ENCODE results near the gene TAP2. TPM values are rescaled to one million over a fixed set of nuclear protein-coding genes. Genes with fewer than 3 reads are reported as not detected.

The TAP2 gene
- total RNA-seq, 4 donors from 2014 or later, result 13.6 to 23.3 (median 15.6) TPM

DNA sequence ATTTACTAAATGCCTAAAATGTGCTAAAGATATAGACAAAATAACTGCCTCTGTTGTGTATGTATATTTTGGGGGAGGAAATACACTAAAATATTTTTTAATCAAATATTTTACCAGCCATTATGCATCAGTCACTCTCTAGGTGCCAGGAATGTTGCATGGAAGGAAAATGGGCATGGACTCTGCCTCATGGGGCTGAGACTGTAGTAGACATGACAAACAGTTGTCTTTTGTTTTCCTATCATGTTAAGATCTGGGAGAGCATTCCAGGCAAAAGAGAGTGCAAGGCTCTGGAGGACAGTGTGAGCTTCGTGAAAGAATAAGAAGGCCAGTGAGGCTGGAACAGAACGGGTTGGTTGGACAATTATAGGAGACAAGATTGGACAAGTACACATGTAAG is 48.2 kb downstream of the TAP2 start:
- intact Hi-C loops (cut with DNase I; ENCODE audit: low total_unique reads), result loop anchor here (10.0 kb wide), 1 partner anchor 376 kb away; no protein-coding TSS in a partner anchor
- TF ChIP-seq, protein P1, sequence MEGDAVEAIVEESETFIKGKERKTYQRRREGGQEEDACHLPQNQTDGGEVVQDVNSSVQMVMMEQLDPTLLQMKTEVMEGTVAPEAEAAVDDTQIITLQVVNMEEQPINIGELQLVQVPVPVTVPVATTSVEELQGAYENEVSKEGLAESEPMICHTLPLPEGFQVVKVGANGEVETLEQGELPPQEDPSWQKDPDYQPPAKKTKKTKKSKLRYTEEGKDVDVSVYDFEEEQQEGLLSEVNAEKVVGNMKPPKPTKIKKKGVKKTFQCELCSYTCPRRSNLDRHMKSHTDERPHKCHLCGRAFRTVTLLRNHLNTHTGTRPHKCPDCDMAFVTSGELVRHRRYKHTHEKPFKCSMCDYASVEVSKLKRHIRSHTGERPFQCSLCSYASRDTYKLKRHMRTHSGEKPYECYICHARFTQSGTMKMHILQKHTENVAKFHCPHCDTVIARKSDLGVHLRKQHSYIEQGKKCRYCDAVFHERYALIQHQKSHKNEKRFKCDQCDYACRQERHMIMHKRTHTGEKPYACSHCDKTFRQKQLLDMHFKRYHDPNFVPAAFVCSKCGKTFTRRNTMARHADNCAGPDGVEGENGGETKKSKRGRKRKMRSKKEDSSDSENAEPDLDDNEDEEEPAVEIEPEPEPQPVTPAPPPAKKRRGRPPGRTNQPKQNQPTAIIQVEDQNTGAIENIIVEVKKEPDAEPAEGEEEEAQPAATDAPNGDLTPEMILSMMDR (IDR thresholded peaks at IDR 0.05), result no peak
- no peak for TF ChIP-seq POLR2A (IDR thresholded peaks at IDR 0.05)
- WGBS, 2 donors, result 39% methylated on average over 2 of the region's 2 CpGs
- no peak overlapping the region for H3K4me3 ChIP-seq (ENCODE audit: low read depth, poor library complexity, severe bottlenecking)
- no peak for DNase-seq (ENCODE audit: low spot score in 2 of 2)

Other genes starting within 250 kb of the TAP2 start
- 10 to 100 TPM; 37.6 to 65.7 (median 58.6) TPM for gene HLA-DRB1, start 248.9 kb downstream of the TAP2 start, total RNA-seq
- 10 to 100 TPM in 2 of 4 donors, 1 to 10 TPM in 2; 4.7 to 19.8 (median 10.3) TPM for gene HLA-DQA1, start 201.3 kb downstream of the TAP2 start, total RNA-seq
- gene HLA-DQB1, start 172.1 kb downstream of the TAP2 start, total RNA-seq, result 10 to 100 TPM in 1 of 4 donors, 1 to 10 TPM in 2, under 1 TPM in 1; 0.44 to 11.3 (median 4.4) TPM
- 1 to 10 TPM; 3.4 to 7.2 (median 5.6) TPM for gene HLA-DQA2, start 97.3 kb downstream of the TAP2 start, total RNA-seq
- gene HLA-DQB2, start 75.2 kb downstream of the TAP2 start, total RNA-seq, result 10 to 100 TPM; 63.7 to 89.1 (median 68.7) TPM
- 1 to 10 TPM; 1.7 to 3.3 (median 2.1) TPM for gene HLA-DOB, start 21.7 kb downstream of the TAP2 start, total RNA-seq
- 10 to 100 TPM; 38.9 to 63.9 (median 50.3) TPM for gene PSMB8, start 5.3 kb upstream of the TAP2 start, total RNA-seq
- 100 to 1,000 TPM in 3 of 4 donors, 10 to 100 TPM in 1; 90.7 to 113 (median 105) TPM for gene TAP1, start 15.0 kb upstream of the TAP2 start, total RNA-seq
- 10 to 100 TPM; 25.4 to 29.9 (median 28.1) TPM for gene PSMB9, start 15.5 kb upstream of the TAP2 start, total RNA-seq
- gene HLA-DMB, start 102.3 kb upstream of the TAP2 start, total RNA-seq, result 10 to 100 TPM; 15.3 to 23.2 (median 18.4) TPM
- gene HLA-DMA, start 114.4 kb upstream of the TAP2 start, total RNA-seq, result 10 to 100 TPM; 11.5 to 33.4 (median 22.4) TPM
- gene BRD2, start 129.9 kb upstream of the TAP2 start, total RNA-seq, result 100 to 1,000 TPM in 3 of 4 donors, 10 to 100 TPM in 1; 97.5 to 130 (median 119) TPM
- 10 to 100 TPM in 3 of 4 donors, 1 to 10 TPM in 1; 4.3 to 47.9 (median 13.4) TPM for gene HLA-DOA, start 170.9 kb upstream of the TAP2 start, total RNA-seq
- gene HLA-DPA1, start 234.9 kb upstream of the TAP2 start, total RNA-seq, result 100 to 1,000 TPM in 2 of 4 donors, 10 to 100 TPM in 2; 57.1 to 127 (median 96.8) TPM
- gene HLA-DPB1, start 237.3 kb upstream of the TAP2 start, total RNA-seq, result 10 to 100 TPM; 48.1 to 84.0 (median 63.3) TPM

All from lower leg skin (tissue), 4 donors.